Lower leg skin (tissue), 3 donors: Measurements from ENCODE around the gene SMAD6.

Experiments used
- POLR2A ChIP-seq, 2 donors: fragments of 450-650 bp; IDR thresholded peaks; one replicate each; pipeline ENCODE4 v1.6.1; 2016 to 2017; ENCODE audit warnings: antibody characterized with exemption in 2 of 2, mild to moderate bottlenecking in 1 of 2, moderate library complexity in 1 of 2
- TF ChIP-seq, protein P1 (sequence below), 3 donors: fragments of 450-650 bp; IDR thresholded peaks; one replicate each; pipeline ENCODE4 v1.5.1; 2016; ENCODE audit warnings: antibody characterized with exemption in 3 of 3, mild to moderate bottlenecking in 3 of 3, moderate library complexity in 2 of 3

DNA sequence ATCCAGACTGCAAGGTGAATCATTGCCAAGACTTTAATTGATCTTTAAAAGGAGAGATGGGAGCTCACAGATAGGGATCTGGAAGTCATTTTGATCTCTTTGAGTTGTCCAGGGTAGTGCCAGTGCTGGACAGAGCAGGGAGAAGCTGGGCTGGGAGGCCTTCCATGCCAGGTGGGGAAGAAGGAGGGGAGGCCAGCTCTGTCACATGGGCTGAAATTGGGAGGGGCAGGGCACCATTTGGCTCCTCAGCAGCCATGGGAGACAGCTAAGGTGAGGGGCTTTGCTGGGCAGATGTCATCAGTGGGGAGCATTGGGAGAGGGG, 23.4 kb downstream of the SMAD6 start:
- TF ChIP-seq, protein P1, sequence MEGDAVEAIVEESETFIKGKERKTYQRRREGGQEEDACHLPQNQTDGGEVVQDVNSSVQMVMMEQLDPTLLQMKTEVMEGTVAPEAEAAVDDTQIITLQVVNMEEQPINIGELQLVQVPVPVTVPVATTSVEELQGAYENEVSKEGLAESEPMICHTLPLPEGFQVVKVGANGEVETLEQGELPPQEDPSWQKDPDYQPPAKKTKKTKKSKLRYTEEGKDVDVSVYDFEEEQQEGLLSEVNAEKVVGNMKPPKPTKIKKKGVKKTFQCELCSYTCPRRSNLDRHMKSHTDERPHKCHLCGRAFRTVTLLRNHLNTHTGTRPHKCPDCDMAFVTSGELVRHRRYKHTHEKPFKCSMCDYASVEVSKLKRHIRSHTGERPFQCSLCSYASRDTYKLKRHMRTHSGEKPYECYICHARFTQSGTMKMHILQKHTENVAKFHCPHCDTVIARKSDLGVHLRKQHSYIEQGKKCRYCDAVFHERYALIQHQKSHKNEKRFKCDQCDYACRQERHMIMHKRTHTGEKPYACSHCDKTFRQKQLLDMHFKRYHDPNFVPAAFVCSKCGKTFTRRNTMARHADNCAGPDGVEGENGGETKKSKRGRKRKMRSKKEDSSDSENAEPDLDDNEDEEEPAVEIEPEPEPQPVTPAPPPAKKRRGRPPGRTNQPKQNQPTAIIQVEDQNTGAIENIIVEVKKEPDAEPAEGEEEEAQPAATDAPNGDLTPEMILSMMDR (IDR thresholded peaks at IDR 0.05), result no peak
- TF ChIP-seq POLR2A (IDR thresholded peaks at IDR 0.05), result no peak
